Frontal cortex (tissue), 4 donors: ENCODE results near the gene NPHP4. TPM values are rescaled to one million over a fixed set of nuclear protein-coding genes. Genes with fewer than 3 reads are reported as not detected.
A peak's percentile ranks its signal among the peaks of the same experiment; 100 is the strongest.

Experiments
- DNase-seq, 2 donors: peaks; one replicate each; pipeline ENCODE4 v3.0.0; 2012; ENCODE audit warnings: low spot score in 2 of 2
- FAIRE-seq: peaks from 2 replicates; lab custom pipeline; 2012; peaks lifted over from hg19 to GRCh38; lab: Jason Lieb, UNC
- total RNA-seq: library from RNA; depleted of rRNA; stranded (reverse); fragments of >200 nt; gene quantifications from one replicate; pipeline ENCODE4 v1.2.3, GENCODE V29; 2014
- donor health status: control.
- donor health status: control.
- donor health status: control.

The NPHP4 gene
- total RNA-seq: 8.2 TPM

GRCh38 chr1:5992026-5992813, at the start of gene NPHP4:
TSS of gene NPHP4 (minus strand) at chr1:5992425. CDS start at chr1:5986289, 6,136 bp downstream.
- peak; percentile 98 for FAIRE-seq
- DNase-seq: peak; percentile 100

GRCh38 chr1:6041432-6042062, 49.3 kb upstream of the NPHP4 start:
- DNase-seq (peak in 1 of 2 donors; percentile 57), FAIRE-seq (no peak)

- no peak for DNase-seq
- FAIRE-seq: no peak
Measured at GRCh38 chr1:6040861-6041415, 48.7 kb upstream of the NPHP4 start.

- DNase-seq (no peak), FAIRE-seq (no peak)
Measured at GRCh38 chr1:6040444-6040843, 48.2 kb upstream of the NPHP4 start.

- no peak for DNase-seq
- no peak for FAIRE-seq
Measured at GRCh38 chr1:6039031-6039430, 46.8 kb upstream of the NPHP4 start.

GRCh38 chr1:6038603-6039002, 46.4 kb upstream of the NPHP4 start:
- DNase-seq: no peak
- no peak for FAIRE-seq

GRCh38 chr1:6037338-6037762, 45.1 kb upstream of the NPHP4 start:
- DNase-seq (no peak), FAIRE-seq (no peak)

GRCh38 chr1:6035719-6036118, 43.5 kb upstream of the NPHP4 start:
- DNase-seq (no peak), FAIRE-seq (no peak)

- FAIRE-seq: no peak
- no peak for DNase-seq
Measured at GRCh38 chr1:6035303-6035702, 43.1 kb upstream of the NPHP4 start.

- FAIRE-seq (no peak), DNase-seq (no peak)
Measured at GRCh38 chr1:6034750-6035096, 42.5 kb upstream of the NPHP4 start.

- DNase-seq (peak in 1 of 2 donors; percentile 69), FAIRE-seq (no peak)
Measured at GRCh38 chr1:6033986-6034749, 41.9 kb upstream of the NPHP4 start.

- no peak for FAIRE-seq
- DNase-seq: no peak
Measured at GRCh38 chr1:6033124-6033523, 40.9 kb upstream of the NPHP4 start.

- DNase-seq: no peak
- FAIRE-seq: no peak
Measured at GRCh38 chr1:6030547-6031261, 38.5 kb upstream of the NPHP4 start.

- DNase-seq (no peak), FAIRE-seq (no peak)
Measured at GRCh38 chr1:6030132-6030531, 37.9 kb upstream of the NPHP4 start.

GRCh38 chr1:6029351-6029750, 37.1 kb upstream of the NPHP4 start:
- no peak for FAIRE-seq
- DNase-seq: no peak

GRCh38 chr1:6028042-6028850, 36.0 kb upstream of the NPHP4 start:
- FAIRE-seq (no peak), DNase-seq (no peak)

- no peak for FAIRE-seq
- no peak for DNase-seq
Measured at GRCh38 chr1:6027591-6027990, 35.4 kb upstream of the NPHP4 start.

GRCh38 chr1:6026095-6026809, 34.0 kb upstream of the NPHP4 start:
- DNase-seq: no peak
- no peak for FAIRE-seq
